NT2/D1 (cell line): ENCODE measurements around the gene CISD1.
"Not testable (repeated sequence)": the region's sequence is repeated elsewhere in the genome, so short reads cannot be mapped to it uniquely, and the experiment has no call there.

Experiments used
- DNase-seq: peaks from one replicate; pipeline ENCODE4 v3.0.0-alpha.2; 2011; ENCODE audit warnings: low read depth, low spot score
- H3K27me3 ChIP-seq: 2 replicates; pipeline ENCODE4 v1.6.0; 2011; ENCODE audit warnings: mild to moderate bottlenecking; ENCODE audit not compliant: insufficient read length, insufficient read depth
- H3K36me3 ChIP-seq: 2 replicates; pipeline ENCODE4 v1.6.1; 2011; ENCODE audit warnings: mild to moderate bottlenecking, low read length, mixed read lengths; ENCODE audit not compliant: insufficient read depth, insufficient read length
- H3K4me1 ChIP-seq: 2 replicates; pipeline ENCODE4 v1.5.1; 2011; ENCODE audit not compliant: insufficient read depth, insufficient read length
- H3K4me3 ChIP-seq: 2 replicates; pipeline ENCODE4 v1.5.1; 2011; ENCODE audit warnings: low read depth; ENCODE audit not compliant: insufficient read length
- H3K9ac ChIP-seq: 2 replicates; pipeline ENCODE4 v1.6.0; 2011; ENCODE audit warnings: low read depth; ENCODE audit not compliant: insufficient read length
- H3K9me3 ChIP-seq: 2 replicates; pipeline ENCODE4 v1.5.1; 2011; ENCODE audit warnings: mild to moderate bottlenecking, low read length; ENCODE audit not compliant: insufficient read depth
- SUZ12 ChIP-seq: IDR thresholded peaks from 2 replicates; pipeline ENCODE4 v1.6.1; 2011; ENCODE audit not compliant: insufficient read length, insufficient read depth; ENCODE audit errors: extremely low read depth
- YY1 ChIP-seq: IDR thresholded peaks from 2 replicates; pipeline ENCODE4 v1.6.1; 2011; ENCODE audit not compliant: insufficient read length, insufficient read depth
- ZNF274 ChIP-seq: IDR thresholded peaks from 2 replicates; pipeline ENCODE4 v1.6.1; 2011; ENCODE audit warnings: mild to moderate bottlenecking, low read depth, low read length

The CISD1 gene

GRCh38 chr10:58268946-58269781 lies at the start of gene CISD1:
Gene CISD1 (plus strand): TSS chr10:58269162. CDS start chr10:58269274, 112 bp downstream.
- no peaks in the 10 kb centered on the region for H3K27me3 ChIP-seq
- H3K4me3 ChIP-seq = peak within 1 kb of the TSS; percentile 63
- H3K9me3 ChIP-seq = no peaks in the 10 kb centered on the region; the same call in 1 of the 2 replicates
- no peaks in the 10 kb centered on the region for H3K4me1 ChIP-seq
- DNase-seq = peak; percentile 97
- TF ChIP-seq YY1 = no peak
- no peak for TF ChIP-seq ZNF274
- no peak for TF ChIP-seq SUZ12
- peak within 1 kb of the TSS; percentile 85 for H3K9ac ChIP-seq
- H3K36me3 ChIP-seq = no peaks in the 10 kb centered on the region

GRCh38 chr10:58219875-58220274 lies 49.1 kb upstream of the CISD1 start:
- no peaks in the 10 kb centered on the region for H3K4me1 ChIP-seq
- DNase-seq = no peak
- H3K9ac ChIP-seq = no peak overlapping the region
- H3K9me3 ChIP-seq = no peaks in the 10 kb centered on the region
- no peak overlapping the region for H3K4me3 ChIP-seq
- H3K36me3 ChIP-seq = no peaks in the 10 kb centered on the region
- no peak for TF ChIP-seq SUZ12
- no peak for TF ChIP-seq YY1
- TF ChIP-seq ZNF274 = no peak
- no peaks in the 10 kb centered on the region for H3K27me3 ChIP-seq

- Histone ChIP-seq H3K36me3 (no peaks in the 10 kb centered on the region), H3K4me3 (no peak overlapping the region), H3K27me3 (no peaks in the 10 kb centered on the region), H3K9ac (no peak overlapping the region), H3K4me1 (no peaks in the 10 kb centered on the region), H3K9me3 (no peaks in the 10 kb centered on the region)
- TF ChIP-seq YY1 = no peak
- DNase-seq = no peak
These were observed 48.1 kb upstream of the CISD1 start for GRCh38 chr10:58220769-58221451.

- Histone ChIP-seq H3K4me3 (no peak overlapping the region), H3K9ac (no peak overlapping the region), H3K27me3 (no peaks in the 10 kb centered on the region), H3K9me3 (no peaks in the 10 kb centered on the region), H3K4me1 (no peaks in the 10 kb centered on the region), H3K36me3 (no peaks in the 10 kb centered on the region)
- no peak for TF ChIP-seq YY1
- no peak for TF ChIP-seq ZNF274
- TF ChIP-seq SUZ12 = no peak
- DNase-seq = no peak
These were observed 43.3 kb upstream of the CISD1 start for GRCh38 chr10:58225654-58226053.

- H3K36me3 ChIP-seq, H3K9me3 ChIP-seq, H3K4me3 ChIP-seq, H3K4me1 ChIP-seq, H3K27me3 ChIP-seq, H3K9ac ChIP-seq: not testable (repeated sequence)
- peak; percentile 30 for DNase-seq
These were observed 39.1 kb upstream of the CISD1 start for GRCh38 chr10:58229856-58230255.

GRCh38 chr10:58237014-58237834 lies 31.7 kb upstream of the CISD1 start:
- DNase-seq = no peak
- Histone ChIP-seq H3K9ac (no peak overlapping the region), H3K36me3 (no peaks in the 10 kb centered on the region), H3K9me3 (no peaks in the 10 kb centered on the region), H3K4me1 (no peaks in the 10 kb centered on the region), H3K27me3 (no peaks in the 10 kb centered on the region), H3K4me3 (no peak overlapping the region)
- TF ChIP-seq SUZ12 = no peak
- no peak for TF ChIP-seq YY1
- no peak for TF ChIP-seq ZNF274

GRCh38 chr10:58239561-58240169 lies 29.3 kb upstream of the CISD1 start:
- H3K4me1 ChIP-seq = no peaks in the 10 kb centered on the region
- H3K9me3 ChIP-seq = peaks cover 9% of the 10 kb centered on the region; the same call in 1 of the 2 replicates
- TF ChIP-seq YY1 (no peak), ZNF274 (no peak), SUZ12 (no peak)
- H3K36me3 ChIP-seq = no peaks in the 10 kb centered on the region
- H3K27me3 ChIP-seq = no peaks in the 10 kb centered on the region
- H3K9ac ChIP-seq = no peak overlapping the region
- DNase-seq = no peak
- H3K4me3 ChIP-seq = no peak overlapping the region
